ENCODE measurements around the gene MSL3. TPM values are rescaled to one million over a fixed set of nuclear protein-coding genes. Genes with fewer than 3 reads are reported as not detected.

MSL3 gene, protein sequence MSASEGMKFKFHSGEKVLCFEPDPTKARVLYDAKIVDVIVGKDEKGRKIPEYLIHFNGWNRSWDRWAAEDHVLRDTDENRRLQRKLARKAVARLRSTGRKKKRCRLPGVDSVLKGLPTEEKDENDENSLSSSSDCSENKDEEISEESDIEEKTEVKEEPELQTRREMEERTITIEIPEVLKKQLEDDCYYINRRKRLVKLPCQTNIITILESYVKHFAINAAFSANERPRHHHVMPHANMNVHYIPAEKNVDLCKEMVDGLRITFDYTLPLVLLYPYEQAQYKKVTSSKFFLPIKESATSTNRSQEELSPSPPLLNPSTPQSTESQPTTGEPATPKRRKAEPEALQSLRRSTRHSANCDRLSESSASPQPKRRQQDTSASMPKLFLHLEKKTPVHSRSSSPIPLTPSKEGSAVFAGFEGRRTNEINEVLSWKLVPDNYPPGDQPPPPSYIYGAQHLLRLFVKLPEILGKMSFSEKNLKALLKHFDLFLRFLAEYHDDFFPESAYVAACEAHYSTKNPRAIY
- 27.1 and 27.6 TPM in 2 replicates for total RNA-seq (2022)
- percentile 72 among the genes with signal in this experiment for Bru-seq, nascent RNA
- percentile 84 among the genes with signal in this experiment for BruChase-seq, experiment 1, labeled RNA remaining after a 6-hour chase
- BruChase-seq, experiment 2, labeled RNA remaining after a 2-hour chase: percentile 81 among the genes with signal in this experiment
- long read RNA-seq, full-length matches to known transcripts: 38 of 61 reads
- long read RNA-seq, partial matches to known transcripts: 8 of 61 reads
- long read RNA-seq, other reads (novel, unspliced or antisense): 15 of 61 reads

DNA sequence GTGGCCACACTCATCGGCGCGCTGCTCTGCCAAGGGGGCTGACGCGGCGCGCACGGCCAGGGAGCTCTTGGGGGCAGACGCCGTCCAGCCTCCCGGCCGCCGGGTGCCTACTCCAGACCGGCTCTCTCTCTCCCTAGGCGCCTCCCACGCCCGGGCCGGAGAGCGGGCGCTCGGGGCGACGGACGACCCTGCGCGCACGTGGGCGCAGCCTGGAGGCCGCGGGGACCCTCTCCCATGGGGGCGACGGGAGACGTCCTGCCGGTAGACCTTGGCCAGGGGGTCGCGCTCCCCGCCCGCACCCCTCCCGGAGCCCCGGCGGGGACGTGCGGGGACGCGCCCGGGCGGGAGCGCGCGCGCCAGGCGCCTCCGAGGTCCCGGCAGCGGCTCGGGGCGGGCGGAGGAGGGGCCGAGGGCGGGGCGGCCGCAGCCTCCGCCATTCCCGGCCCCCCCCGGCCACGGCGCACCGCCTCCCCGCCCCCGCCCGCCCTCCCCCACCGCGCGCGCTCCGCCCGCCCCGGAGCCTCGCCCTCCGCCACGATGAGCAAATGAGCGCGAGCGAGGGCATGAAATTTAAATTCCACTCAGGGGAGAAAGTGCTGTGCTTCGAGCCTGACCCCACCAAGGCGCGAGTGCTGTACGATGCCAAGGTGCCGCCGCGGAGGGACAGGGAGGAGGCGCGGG lies at the start of gene MSL3:
Gene MSL3 (plus strand): TSS at position 519 of the 681 bp plus-strand sequence. CDS start 27 bp downstream, at position 546.
- peak within 1 kb of the TSS; percentile 82 for H3K4me3 Mint-ChIP-seq (ENCODE audit: unreplicated experiment)
- BruUV-seq (replicated peaks): no TSS peak
- H3K4me1 Mint-ChIP-seq (ENCODE audit: insufficient read depth, unreplicated experiment): peaks cover 5% of the 10 kb centered on the region
- ChIA-PET CTCF (interaction anchor here (0.6 to 1.6 kb wide), 12 partner anchors 11 to 1398 kb away, joined by 3 to 10 read pairs (median 3); no protein-coding TSS in a partner anchor), POLR2A (interaction anchor here (1.2 kb wide), 1 partner anchor 201 kb away, joined by 4 read pairs; no protein-coding TSS in a partner anchor)
- peak; percentile 40 for DNase-seq (ENCODE audit: unreplicated experiment)
- TF ChIP-seq, protein P1, sequence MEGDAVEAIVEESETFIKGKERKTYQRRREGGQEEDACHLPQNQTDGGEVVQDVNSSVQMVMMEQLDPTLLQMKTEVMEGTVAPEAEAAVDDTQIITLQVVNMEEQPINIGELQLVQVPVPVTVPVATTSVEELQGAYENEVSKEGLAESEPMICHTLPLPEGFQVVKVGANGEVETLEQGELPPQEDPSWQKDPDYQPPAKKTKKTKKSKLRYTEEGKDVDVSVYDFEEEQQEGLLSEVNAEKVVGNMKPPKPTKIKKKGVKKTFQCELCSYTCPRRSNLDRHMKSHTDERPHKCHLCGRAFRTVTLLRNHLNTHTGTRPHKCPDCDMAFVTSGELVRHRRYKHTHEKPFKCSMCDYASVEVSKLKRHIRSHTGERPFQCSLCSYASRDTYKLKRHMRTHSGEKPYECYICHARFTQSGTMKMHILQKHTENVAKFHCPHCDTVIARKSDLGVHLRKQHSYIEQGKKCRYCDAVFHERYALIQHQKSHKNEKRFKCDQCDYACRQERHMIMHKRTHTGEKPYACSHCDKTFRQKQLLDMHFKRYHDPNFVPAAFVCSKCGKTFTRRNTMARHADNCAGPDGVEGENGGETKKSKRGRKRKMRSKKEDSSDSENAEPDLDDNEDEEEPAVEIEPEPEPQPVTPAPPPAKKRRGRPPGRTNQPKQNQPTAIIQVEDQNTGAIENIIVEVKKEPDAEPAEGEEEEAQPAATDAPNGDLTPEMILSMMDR (IDR thresholded peaks at IDR 0.05; ENCODE audit: unreplicated experiment): no peak
- H3K27ac Mint-ChIP-seq (ENCODE audit: low read depth, unreplicated experiment): peak within 1 kb of the TSS; percentile 84
- no peaks in the 10 kb centered on the region for H3K9me3 Mint-ChIP-seq (ENCODE audit: unreplicated experiment)
- peaks cover 7% of the 10 kb centered on the region for H3K36me3 Mint-ChIP-seq (ENCODE audit: insufficient read depth, unreplicated experiment)
- intact Hi-C loops (cut with micrococcal nuclease): no loop called here
- peaks cover 34% of the 10 kb centered on the region for H3K27me3 Mint-ChIP-seq (ENCODE audit: insufficient read depth, unreplicated experiment)

GRCh38 chrX:11722304-11722703 lies 35.7 kb upstream of the MSL3 start:
- DNase-seq (ENCODE audit: unreplicated experiment): no peak
- BruUV-seq (replicated peaks): no TSS peak
- H3K27me3 Mint-ChIP-seq (ENCODE audit: insufficient read depth, unreplicated experiment): peaks cover 34% of the 10 kb centered on the region
- intact Hi-C loops (cut with micrococcal nuclease): no loop called here
- H3K36me3 Mint-ChIP-seq (ENCODE audit: insufficient read depth, unreplicated experiment): peaks cover 6% of the 10 kb centered on the region
- H3K4me1 Mint-ChIP-seq (ENCODE audit: insufficient read depth, unreplicated experiment): no peaks in the 10 kb centered on the region
- TF ChIP-seq, protein P1 (IDR thresholded peaks at IDR 0.05; ENCODE audit: unreplicated experiment): no peak
- no peak overlapping the region for H3K27ac Mint-ChIP-seq (ENCODE audit: low read depth, unreplicated experiment)
- CTCF ChIA-PET: interaction anchor here (0.6 to 4.7 kb wide), 11 partner anchors 18 to 579 kb away, joined by 3 to 47 read pairs (median 3); no protein-coding TSS in a partner anchor
- POLR2A ChIA-PET: no interaction called here
- no peaks in the 10 kb centered on the region for H3K9me3 Mint-ChIP-seq (ENCODE audit: unreplicated experiment)
- H3K4me3 Mint-ChIP-seq (ENCODE audit: unreplicated experiment): no peak overlapping the region

- H3K9me3 Mint-ChIP-seq (ENCODE audit: unreplicated experiment): no peaks in the 10 kb centered on the region
- POLR2A ChIA-PET: no interaction called here
- BruUV-seq (replicated peaks): no TSS peak
These were observed 33.7 kb upstream of the MSL3 start for GRCh38 chrX:11724122-11725017.

More at GRCh38 chrX:11724122-11725017, 33.7 kb upstream of the MSL3 start:
- H3K36me3 Mint-ChIP-seq (ENCODE audit: insufficient read depth, unreplicated experiment): peaks cover 6% of the 10 kb centered on the region
- DNase-seq (ENCODE audit: unreplicated experiment): peak; percentile 58
- CTCF ChIA-PET: interaction anchor here (0.6 to 4.7 kb wide), 29 partner anchors 8 to 587 kb away, joined by 3 to 47 read pairs (median 4); no protein-coding TSS in a partner anchor
- intact Hi-C loops (cut with micrococcal nuclease): loop anchor here (1.0 kb wide), 3 partner anchors 46 to 580 kb away; no protein-coding TSS in a partner anchor
- TF ChIP-seq, protein P1 (IDR thresholded peaks at IDR 0.05; ENCODE audit: unreplicated experiment): peak; percentile 52
- H3K4me3 Mint-ChIP-seq (ENCODE audit: unreplicated experiment): no peak overlapping the region
- peaks cover 44% of the 10 kb centered on the region for H3K27me3 Mint-ChIP-seq (ENCODE audit: insufficient read depth, unreplicated experiment)
- no peak overlapping the region for H3K27ac Mint-ChIP-seq (ENCODE audit: low read depth, unreplicated experiment)
- no peaks in the 10 kb centered on the region for H3K4me1 Mint-ChIP-seq (ENCODE audit: insufficient read depth, unreplicated experiment)

Data from MCF 10A (cell line).